HG03439 (cell line): ENCODE results near the gene OSBPL8.

Experiments used
- ATAC-seq: cut with Tn5 transposase; IDR thresholded peaks from one replicate; pipeline ENCODE4 v1.9.1; 2021; ENCODE audit warnings: mild to moderate bottlenecking, moderate library complexity; ENCODE audit not compliant: unreplicated experiment

OSBPL8 gene

DNA sequence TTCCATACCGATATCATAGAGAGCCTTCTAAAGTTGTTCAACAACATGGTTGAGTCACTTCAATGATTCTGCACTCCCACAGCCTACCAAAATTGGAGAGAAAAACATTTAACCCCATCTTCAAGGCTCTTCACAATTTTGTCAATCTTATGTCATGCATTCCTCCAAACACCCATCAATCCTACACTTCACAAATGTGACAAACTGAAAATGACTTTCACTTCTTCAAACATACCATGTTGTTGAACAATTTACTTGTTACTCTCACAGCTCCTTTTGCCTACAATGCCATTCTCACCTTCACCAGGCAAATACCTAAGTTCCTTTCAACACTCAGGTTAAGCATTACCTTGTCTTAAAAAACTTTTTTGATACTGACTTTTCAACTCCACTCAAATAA lies 88.0 kb downstream of the OSBPL8 start:
- ATAC-seq = no peak

DNA sequence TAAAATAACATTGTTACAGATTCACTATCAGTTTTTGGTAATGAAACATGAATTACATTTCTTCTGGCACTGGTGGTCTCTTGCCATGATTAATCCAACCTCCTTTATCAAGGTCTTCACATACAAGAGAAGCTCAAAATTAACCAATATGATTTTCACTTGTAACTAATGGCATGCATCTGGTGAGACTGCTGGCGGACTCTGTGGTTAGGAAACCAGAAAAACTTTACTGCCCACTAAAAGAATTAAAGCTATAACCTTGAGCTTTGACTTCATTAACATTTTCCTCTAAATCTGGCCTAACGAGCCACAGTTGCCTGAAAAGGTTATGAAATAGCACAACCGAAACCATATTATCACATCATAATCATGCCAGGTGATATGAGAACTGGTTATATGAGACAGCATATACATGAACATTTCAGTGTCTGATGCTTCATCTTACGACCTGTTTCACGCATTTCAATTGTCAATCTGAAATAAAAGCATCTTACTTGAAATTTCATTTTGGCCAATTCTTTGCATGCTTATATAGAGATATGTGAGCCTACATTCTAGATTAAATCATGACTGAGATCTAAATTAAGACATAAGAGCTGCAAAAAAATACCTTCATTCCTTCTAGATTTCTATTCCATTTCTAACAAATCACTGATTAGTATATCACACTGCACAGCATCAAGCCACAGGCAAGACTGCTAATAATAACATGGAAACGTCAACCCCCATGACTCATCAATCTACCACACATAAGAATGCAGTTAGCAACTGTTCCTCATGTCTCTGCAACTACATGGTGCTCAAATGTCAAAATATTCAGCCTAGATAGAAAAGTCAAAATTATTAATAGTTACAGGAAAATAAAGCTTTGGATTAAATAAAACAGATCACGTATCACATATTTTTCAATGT lies 89.3 kb downstream of the OSBPL8 start:
- peak; percentile 70 for ATAC-seq

DNA sequence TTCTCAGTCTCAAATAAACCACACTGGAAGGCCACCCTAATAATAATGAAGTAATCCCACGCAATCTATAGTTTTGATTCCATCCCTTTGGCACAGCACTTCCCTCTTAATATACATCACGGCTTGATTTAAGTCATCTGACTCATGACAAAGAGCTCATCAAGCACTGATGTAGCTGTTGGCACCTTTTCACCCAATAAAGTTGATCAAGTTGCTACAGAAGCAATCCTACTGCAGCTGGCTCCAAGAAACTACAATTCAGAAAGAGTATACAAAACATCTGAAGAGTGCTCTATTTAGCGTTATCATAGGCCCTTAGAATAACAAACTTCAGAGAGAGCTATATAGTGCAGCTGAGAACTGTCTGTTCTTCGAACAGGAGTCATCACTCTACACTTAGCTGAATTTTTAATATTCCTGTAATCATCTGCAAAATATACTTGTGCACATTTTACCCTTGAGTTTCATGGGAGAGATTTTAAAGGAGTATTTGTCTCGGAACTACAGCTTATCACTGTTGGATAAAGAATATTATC lies 94.9 kb downstream of the OSBPL8 start:
- ATAC-seq = no peak

- no peak for ATAC-seq
These were observed 96.8 kb downstream of the OSBPL8 start for GRCh38 chr12:76462668-76463224.

DNA sequence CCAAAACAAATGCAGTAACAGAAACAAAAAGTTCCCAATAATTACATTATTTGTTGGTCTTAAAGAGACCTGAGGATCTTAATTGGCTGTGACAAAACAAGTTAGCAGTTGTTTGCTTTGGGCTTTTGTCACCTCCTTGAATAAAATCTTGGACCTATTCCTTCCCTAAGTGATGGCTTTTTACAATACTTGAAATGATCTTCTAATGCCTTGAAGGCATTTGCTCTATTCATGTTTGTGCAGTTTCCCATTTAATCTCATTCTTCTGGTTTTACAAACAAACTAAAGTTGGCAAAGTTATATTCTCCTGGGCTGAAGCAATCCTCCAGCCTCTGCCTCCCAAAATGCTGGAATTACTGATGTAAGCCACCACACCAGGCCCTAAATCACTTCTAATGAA lies 98.8 kb downstream of the OSBPL8 start:
- no peak for ATAC-seq

DNA sequence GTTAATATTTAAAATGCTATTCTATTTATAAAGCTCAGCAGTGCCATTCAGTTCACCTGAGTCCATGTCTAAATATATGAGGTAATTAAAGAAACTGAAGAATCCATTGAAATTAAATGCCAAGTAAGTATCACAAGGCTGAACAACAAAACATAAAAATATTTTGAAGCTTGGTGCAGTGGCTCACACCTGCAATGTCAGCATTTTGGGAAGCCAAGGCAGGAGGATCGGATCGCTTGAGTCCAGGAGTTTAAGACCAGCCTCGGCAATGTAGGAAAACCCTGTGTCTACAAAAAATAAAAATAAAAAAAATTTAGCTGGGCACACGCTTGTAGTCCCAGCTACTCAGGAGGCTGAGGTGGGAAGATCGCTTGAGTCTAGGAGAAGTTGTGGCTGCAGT lies 101.8 kb downstream of the OSBPL8 start:
- ATAC-seq = no peak

- ATAC-seq = no peak
These were observed 102.6 kb downstream of the OSBPL8 start for GRCh38 chr12:76457010-76457409.

DNA sequence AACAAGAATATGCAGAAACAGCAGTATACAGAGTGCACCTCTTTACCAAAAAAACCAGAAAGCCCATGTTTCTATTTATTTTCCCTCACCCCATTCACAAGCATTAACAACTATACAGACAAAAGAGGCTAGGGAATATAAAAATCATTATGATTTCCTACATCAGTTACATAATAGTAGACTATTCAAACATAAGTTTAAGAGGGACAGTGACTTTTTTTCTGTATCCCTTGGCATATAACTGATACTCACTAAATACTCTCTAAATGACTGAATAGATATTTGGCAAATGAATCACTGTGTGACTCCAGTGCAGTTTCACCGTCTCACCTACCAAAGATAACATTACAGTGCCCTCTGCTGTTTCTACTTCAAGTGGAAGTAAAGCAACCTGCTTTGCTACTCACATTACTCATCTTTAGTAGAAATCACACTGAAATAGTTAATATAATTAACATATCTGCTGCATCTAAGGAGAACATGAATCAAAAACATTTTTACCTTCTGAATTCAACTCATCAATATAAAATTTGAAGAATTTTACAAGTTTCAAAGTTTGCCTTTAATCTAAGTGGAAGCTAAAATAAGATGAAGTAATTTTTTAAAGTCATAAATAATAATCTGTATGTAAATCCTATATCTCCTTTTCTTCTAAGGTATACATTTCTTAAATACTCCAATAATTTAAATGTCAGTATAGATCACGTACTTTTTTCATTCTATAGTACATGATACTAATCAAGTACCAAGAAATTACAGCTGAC lies 103.8 kb downstream of the OSBPL8 start:
- peak; percentile 97 for ATAC-seq

GRCh38 chr12:76451528-76451927 lies 108.0 kb downstream of the OSBPL8 start:
- ATAC-seq = no peak

DNA sequence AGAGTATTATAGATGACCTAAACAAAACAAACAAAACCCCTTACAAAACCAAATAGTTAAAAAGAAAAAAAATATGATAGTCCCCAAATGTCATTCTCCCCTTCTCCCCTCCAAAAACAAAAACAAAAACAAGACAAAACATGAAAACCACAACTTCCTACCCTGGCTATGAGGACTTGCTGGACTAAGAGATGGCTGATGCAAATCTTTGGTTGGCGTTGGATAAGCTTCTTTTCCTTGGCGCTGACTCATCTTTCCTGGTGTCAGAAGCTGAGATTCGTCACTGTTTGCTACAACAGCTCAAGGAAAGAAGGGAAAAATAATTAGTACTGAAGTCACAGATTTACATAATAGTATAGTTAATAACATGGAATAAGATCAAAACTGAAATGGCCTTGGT lies 108.9 kb downstream of the OSBPL8 start:
- ATAC-seq = no peak

DNA sequence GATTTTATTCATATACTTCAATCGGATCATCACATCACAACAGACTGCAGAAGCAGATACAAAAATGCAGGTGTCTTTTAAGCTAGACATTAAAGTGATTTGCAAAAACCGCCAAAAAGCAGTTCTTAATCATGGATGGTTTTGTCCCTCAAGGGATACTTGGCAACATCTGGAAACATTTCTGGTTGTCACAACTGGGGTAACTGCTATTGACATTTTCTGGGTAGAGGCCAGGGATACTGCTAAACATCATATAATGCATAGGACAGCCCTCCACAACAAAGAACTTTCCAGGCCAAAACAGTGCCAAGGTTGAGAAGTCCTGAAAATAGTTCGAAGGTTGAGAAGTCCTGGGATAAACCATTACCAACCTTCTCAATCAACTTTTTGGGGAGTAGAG lies 109.6 kb downstream of the OSBPL8 start:
- ATAC-seq = no peak

DNA sequence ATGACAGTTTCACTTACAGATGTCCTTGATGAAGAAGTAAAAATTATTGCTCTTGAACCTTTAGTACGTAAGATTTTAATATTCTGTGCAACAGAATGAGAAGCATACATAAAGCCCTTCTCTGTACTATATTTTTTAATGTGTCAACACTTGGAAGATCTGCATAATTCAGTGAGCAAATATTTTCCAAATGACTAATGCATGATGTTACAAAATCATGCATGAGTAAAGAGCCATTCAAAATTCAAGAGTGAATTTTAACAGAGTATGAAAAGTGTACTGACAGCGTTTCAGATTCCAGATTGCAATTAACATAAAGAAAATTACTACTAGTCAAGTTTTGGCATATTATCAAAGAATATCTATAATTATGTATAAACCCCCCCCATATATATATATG lies 110.0 kb downstream of the OSBPL8 start:
- ATAC-seq = no peak

DNA sequence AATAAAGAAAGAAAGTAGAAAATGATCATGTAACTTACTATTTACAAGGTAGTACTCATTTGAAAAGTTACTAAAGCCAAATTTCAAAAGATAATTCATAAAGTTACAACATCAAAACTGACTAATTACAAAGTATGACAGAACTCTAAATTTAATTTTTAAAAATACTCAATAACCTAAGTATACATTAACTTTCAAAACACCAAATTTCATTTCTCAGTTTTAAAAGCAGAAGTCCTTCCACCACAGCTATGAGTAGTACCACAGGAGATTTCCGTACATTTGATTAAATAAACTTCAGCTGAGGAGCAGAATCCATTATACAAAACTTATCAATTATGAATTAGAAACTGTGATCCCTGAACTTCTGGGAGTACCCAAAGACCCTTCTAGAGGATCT lies 110.6 kb downstream of the OSBPL8 start:
- ATAC-seq = no peak

DNA sequence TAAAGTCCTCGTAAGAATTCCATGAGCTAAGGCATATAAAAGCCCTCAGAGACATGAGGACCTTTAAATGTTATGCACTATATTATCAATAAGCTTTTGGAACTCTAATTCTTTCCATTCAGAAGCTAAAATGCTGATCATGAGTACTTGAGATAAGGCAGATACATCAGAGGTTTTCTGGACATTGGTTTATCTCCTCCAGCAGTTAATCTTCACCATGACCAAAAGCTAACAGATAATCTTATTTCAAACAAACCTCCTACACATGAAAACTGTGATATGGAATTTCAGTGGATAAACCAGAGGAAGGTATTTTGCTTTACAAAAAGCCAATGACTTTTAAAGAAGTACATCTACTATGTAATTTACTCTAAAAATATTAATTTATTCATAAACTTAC lies 113.5 kb downstream of the OSBPL8 start:
- no peak for ATAC-seq

DNA sequence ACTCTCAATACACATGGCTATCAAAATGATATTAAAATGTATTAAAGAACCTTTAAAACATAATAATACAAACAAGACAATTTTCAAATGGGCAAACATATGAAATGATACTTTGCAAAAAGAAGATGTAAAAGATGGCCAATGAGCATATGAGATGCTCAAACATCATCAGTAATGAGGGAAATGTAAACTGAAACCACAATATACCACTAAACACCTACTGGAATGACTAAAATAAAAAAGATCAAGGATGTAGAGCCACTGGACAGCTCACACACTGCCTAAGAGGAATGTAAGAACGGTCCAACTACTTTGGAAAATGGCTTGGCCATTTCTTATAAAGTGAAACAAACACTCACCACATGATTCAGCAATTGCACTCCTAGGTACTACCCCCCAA lies 114.1 kb downstream of the OSBPL8 start:
- ATAC-seq = no peak

GRCh38 chr12:76444408-76444984 lies 115.1 kb downstream of the OSBPL8 start:
- ATAC-seq = no peak

DNA sequence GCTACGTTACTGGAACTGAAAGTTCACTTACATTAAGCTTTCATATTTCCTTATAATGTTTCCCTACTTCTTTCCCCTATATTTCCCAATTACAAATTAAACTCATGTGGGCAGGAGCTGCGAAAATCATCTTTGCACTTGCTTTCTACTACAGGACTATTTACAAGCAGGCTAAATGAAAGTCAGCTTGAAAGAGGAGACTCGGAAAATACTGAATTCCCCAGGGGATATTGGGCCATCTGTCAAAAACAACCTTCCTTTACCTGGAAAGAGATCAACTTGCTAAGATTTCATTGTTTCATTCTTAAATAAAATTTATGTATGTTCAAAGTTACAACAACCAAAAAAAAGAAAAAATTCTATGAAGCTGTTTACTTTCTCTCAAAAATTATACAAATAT lies 118.6 kb downstream of the OSBPL8 start:
- no peak for ATAC-seq

DNA sequence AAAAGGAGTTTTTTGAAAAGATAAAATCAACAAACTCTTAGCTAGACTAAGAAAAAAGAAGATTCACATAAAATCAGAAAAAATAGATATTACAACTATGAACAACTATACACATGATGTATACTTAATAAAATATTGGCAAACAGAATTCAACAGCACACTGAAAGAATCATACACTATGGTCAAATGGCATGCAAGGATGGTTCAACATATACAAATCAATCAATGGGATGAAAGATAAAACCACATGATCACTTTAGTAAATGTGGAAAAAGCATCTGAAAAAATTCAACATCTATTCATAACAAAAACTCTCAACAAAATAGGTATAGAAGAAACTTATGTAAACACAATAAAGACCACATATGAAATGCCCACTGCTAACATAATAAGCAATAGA lies 126.8 kb downstream of the OSBPL8 start:
- ATAC-seq = no peak

DNA sequence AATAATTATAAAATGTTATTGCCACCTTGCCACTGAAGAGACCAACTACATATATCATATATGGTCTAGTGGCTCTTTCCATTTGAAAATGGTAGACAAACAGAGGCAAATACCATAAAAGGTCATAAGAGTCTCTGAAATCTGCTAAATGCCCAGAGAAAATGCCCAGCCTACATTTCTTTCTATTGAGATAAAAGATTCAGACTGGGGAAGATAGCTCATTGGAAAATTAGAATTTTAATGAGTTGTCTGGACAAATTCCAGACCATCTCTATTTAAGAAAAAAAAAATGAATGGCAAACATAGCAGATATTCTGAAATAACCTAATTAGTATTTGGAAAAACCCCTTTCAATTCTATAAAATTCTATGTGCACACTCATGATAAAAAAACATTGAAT lies 131.5 kb downstream of the OSBPL8 start:
- ATAC-seq = no peak

GRCh38 chr12:76426160-76426559 lies 133.4 kb downstream of the OSBPL8 start:
- no peak for ATAC-seq

GRCh38 chr12:76424941-76425340 lies 134.6 kb downstream of the OSBPL8 start:
- ATAC-seq = no peak
